ENCODE data around the gene GPR162. TPM values are rescaled to one million over a fixed set of nuclear protein-coding genes. Genes with fewer than 3 reads are reported as not detected.

GPR162 gene
- total RNA-seq, 4 donors from 2014 or later = 0.16 to 0.31 (median 0.20) TPM; not detected in 1

DNA sequence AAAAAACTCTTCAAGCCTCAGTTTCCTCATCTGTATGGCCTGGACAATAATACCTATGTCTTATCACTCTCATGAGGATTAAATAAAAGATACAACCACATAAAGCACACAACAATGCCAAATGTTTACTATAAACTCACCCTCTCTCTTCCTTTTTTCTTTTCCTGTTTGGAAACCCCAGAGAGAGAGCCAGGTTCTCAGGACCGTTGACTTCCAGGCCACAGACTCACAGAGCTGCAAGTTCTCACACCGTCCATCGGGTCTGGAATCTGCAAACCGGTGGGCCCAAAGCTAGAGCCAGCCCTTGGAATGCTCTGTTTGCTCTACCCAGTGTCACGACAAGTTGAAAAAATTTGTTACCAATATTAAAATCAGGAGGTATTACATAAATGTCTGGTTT, 36.9 kb upstream of the GPR162 start:
- intact Hi-C loops (cut with DNase I; ENCODE audit: low total_unique reads) (no loop called here), in situ Hi-C loops (cut with MboI; ENCODE audit: low sequenced_read_pairs in 4 of 4) (loop anchor here in 2 of 4 donors (5.0 kb wide), 2 partner anchors 42 to 47 kb away; no protein-coding TSS in a partner anchor)
- TF ChIP-seq, protein P1, sequence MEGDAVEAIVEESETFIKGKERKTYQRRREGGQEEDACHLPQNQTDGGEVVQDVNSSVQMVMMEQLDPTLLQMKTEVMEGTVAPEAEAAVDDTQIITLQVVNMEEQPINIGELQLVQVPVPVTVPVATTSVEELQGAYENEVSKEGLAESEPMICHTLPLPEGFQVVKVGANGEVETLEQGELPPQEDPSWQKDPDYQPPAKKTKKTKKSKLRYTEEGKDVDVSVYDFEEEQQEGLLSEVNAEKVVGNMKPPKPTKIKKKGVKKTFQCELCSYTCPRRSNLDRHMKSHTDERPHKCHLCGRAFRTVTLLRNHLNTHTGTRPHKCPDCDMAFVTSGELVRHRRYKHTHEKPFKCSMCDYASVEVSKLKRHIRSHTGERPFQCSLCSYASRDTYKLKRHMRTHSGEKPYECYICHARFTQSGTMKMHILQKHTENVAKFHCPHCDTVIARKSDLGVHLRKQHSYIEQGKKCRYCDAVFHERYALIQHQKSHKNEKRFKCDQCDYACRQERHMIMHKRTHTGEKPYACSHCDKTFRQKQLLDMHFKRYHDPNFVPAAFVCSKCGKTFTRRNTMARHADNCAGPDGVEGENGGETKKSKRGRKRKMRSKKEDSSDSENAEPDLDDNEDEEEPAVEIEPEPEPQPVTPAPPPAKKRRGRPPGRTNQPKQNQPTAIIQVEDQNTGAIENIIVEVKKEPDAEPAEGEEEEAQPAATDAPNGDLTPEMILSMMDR (IDR thresholded peaks at IDR 0.05 in 4 of 5, conservative IDR thresholded peaks at IDR 0.05 in 1 of 5) = no peak
- TF ChIP-seq POLR2A (IDR thresholded peaks at IDR 0.05) = no peak
- no peak for ATAC-seq
- no peak overlapping the region for H3K4me3 ChIP-seq
- H3K36me3 ChIP-seq = no peaks in the 10 kb centered on the region
- H3K9me3 ChIP-seq = no peaks in the 10 kb centered on the region
- H3K27me3 ChIP-seq = no peaks in the 10 kb centered on the region
- no peak for DNase-seq
- no peaks in the 10 kb centered on the region for H3K4me1 ChIP-seq
- no peak overlapping the region for H3K27ac ChIP-seq

GRCh38 chr12:6786416-6787094, 35.1 kb upstream of the GPR162 start:
- no peaks in the 10 kb centered on the region for H3K4me1 ChIP-seq
- H3K27ac ChIP-seq = no peak overlapping the region
- H3K36me3 ChIP-seq = no peaks in the 10 kb centered on the region
- no peaks in the 10 kb centered on the region for H3K9me3 ChIP-seq
- intact Hi-C loops (cut with DNase I; ENCODE audit: low total_unique reads) = no loop called here
- H3K4me3 ChIP-seq = no peak overlapping the region
- no peak for ATAC-seq
- no peaks in the 10 kb centered on the region for H3K27me3 ChIP-seq
- DNase-seq = no peak
- TF ChIP-seq POLR2A (IDR thresholded peaks at IDR 0.05) = no peak
- TF ChIP-seq, protein P1 (IDR thresholded peaks at IDR 0.05 in 4 of 5, conservative IDR thresholded peaks at IDR 0.05 in 1 of 5) = no peak
- in situ Hi-C loops (cut with MboI; ENCODE audit: low sequenced_read_pairs in 4 of 4) = no loop called here

- no peak for DNase-seq
- Histone ChIP-seq H3K4me1 (no peaks in the 10 kb centered on the region), H3K27me3 (no peaks in the 10 kb centered on the region), H3K4me3 (no peak overlapping the region), H3K36me3 (no peaks in the 10 kb centered on the region), H3K9me3 (no peaks in the 10 kb centered on the region), H3K27ac (no peak overlapping the region)
- intact Hi-C loops (cut with DNase I; ENCODE audit: low total_unique reads) (no loop called here), in situ Hi-C loops (cut with MboI; ENCODE audit: low sequenced_read_pairs in 4 of 4) (no loop called here)
- TF ChIP-seq POLR2A (IDR thresholded peaks at IDR 0.05) = no peak
- TF ChIP-seq, protein P1 (IDR thresholded peaks at IDR 0.05 in 4 of 5, conservative IDR thresholded peaks at IDR 0.05 in 1 of 5) = no peak
- ATAC-seq = no peak
These were observed 34.3 kb upstream of the GPR162 start for GRCh38 chr12:6787309-6787708.

DNA sequence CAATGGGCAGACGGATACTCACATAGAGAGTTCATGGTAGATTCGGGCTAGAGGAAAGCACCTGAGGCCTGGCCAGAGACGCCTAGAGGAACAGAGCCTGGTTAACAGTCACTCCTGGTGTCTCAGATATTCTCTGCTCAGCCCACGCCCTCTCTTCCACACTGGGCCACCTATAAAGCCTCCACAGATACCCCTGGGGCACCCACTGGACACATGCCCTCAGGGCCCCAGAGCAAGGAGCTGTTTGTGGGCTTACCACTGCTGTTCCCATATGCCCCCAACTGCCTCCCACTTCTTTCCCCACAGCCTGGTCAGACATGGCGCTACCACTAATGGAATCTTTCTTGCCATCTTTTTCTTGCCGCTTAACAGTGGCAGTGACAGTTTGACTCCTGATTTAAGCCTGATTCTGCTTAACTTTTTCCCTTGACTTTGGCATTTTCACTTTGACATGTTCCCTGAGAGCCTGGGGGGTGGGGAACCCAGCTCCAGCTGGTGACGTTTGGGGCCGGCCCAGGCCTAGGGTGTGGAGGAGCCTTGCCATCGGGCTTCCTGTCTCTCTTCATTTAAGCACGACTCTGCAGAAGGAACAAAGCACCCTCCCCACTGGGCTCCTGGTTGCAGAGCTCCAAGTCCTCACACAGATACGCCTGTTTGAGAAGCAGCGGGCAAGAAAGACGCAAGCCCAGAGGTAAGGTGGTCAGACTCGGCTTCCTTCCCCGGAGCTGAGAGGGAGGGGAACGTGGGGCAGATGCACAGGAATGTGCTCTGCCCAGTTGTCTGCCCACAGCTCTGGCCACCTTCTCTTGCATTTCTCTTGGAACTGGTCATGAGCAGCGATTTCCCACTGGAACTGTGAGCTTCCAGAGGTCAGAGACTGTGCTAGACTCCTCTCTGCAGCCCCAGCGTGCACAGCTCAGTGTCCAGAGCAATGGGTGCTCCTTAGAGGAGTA, 32.4 kb upstream of the GPR162 start, which contains the start of gene CD4:
Gene CD4, plus strand, starts transcription at position 557 of the 953 bp plus-strand sequence. CDS start 10,611 bp downstream, outside the sequence.
- no peaks in the 10 kb centered on the region for H3K36me3 ChIP-seq
- TF ChIP-seq POLR2A (IDR thresholded peaks at IDR 0.05) = peak in 1 of 2 donors; percentile 30
- TF ChIP-seq, protein P1 (IDR thresholded peaks at IDR 0.05 in 4 of 5, conservative IDR thresholded peaks at IDR 0.05 in 1 of 5) = no peak
- intact Hi-C loops (cut with DNase I; ENCODE audit: low total_unique reads) (no loop called here), in situ Hi-C loops (cut with MboI; ENCODE audit: low sequenced_read_pairs in 4 of 4) (no loop called here)
- no peak within 1 kb of the TSS for H3K27ac ChIP-seq
- DNase-seq (peak; percentile 39 to 51), ATAC-seq (peak in 1 of 2 donors; percentile 21)
- no peaks in the 10 kb centered on the region for H3K27me3 ChIP-seq
- no peaks in the 10 kb centered on the region for H3K9me3 ChIP-seq
- no peaks in the 10 kb centered on the region for H3K4me1 ChIP-seq
- H3K4me3 ChIP-seq = peak within 1 kb of the TSS in 1 of 4 donors; percentile 20

All from gastrocnemius medialis (tissue), 4 donors.